ENCODE data around the gene MCF2L.

The MCF2L gene

DNA sequence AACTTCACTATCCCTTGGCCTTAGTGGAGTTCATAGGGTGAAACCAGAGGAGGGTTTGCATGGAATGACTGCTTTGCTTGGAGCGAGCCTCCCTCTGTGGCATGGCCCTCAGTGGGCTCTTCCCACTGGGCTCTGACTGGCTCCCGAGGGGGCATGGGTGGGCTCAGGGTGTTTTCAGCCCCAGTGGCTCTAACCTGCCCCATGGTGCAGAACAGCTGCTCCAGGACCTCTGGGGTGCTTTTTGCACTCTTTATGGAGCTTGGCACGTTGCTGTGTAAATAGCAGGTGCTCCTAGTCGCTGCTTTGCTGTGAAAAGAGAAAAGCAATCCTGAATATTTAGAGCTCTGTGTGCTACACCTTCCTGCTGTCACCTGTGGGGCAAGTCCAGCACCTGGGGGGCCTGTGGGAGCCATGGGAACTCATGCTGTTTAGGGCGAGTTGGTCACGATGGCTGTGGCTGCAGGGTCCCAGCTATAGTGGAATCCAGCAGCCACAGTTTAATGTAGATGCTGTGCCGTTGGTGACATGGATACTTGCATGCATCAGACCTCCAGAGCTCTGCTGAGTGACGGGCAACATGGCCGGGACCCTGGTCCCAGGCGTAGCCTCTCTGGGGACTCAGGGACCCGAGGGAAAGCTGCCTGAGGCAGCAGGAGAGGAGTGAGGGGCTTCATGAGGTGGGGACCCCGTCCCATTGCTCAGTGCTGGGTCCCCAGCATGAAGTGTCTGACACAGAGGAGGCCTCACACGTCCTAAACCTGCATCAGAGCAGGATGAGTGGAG, 14.3 kb upstream of the MCF2L start:
- no peak overlapping the region for H3K4me3 ChIP-seq (ENCODE audit: low read depth, low read length)
- TF ChIP-seq, protein P1, sequence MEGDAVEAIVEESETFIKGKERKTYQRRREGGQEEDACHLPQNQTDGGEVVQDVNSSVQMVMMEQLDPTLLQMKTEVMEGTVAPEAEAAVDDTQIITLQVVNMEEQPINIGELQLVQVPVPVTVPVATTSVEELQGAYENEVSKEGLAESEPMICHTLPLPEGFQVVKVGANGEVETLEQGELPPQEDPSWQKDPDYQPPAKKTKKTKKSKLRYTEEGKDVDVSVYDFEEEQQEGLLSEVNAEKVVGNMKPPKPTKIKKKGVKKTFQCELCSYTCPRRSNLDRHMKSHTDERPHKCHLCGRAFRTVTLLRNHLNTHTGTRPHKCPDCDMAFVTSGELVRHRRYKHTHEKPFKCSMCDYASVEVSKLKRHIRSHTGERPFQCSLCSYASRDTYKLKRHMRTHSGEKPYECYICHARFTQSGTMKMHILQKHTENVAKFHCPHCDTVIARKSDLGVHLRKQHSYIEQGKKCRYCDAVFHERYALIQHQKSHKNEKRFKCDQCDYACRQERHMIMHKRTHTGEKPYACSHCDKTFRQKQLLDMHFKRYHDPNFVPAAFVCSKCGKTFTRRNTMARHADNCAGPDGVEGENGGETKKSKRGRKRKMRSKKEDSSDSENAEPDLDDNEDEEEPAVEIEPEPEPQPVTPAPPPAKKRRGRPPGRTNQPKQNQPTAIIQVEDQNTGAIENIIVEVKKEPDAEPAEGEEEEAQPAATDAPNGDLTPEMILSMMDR (IDR thresholded peaks at IDR 0.05; ENCODE audit: control insufficient read depth, extremely low read depth, insufficient read depth) = no peak
- DNase-seq (ENCODE audit: low read depth) = no peak

DNA sequence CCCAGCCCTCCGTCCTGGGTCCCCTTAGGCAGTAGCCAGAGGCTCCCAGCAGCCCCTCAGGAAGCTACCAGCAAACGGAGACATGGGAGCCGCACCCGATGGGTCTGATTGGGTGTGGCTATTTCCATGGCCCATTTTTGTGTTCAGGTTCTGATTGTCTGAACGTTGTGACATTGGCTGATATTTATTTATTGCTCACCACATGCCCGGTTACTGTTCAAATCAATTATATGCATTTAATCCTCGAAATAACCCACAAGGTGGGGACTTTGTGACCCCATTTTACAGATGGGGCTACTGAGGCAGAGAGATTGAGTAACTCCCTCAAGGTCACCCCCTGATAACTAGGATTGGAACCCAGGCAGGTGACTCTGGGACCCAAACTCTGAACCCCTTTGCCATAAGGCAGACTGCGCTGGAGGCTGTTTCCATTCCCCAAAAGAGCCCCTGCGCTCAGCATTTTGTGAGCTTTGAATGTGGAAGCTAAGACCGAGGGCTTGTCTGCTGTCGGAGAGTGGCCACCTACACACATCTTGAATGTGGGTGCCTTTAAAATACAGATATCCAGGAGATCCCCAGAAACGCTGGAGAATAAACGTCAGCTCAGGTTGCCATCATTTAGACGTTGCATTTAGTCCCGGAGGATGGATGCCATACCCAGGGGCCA, 13.6 kb upstream of the MCF2L start:
- H3K4me3 ChIP-seq (ENCODE audit: low read depth, low read length) = no peak overlapping the region
- TF ChIP-seq, protein P1 (IDR thresholded peaks at IDR 0.05; ENCODE audit: control insufficient read depth, extremely low read depth, insufficient read depth) = no peak
- DNase-seq (ENCODE audit: low read depth) = no peak

DNA sequence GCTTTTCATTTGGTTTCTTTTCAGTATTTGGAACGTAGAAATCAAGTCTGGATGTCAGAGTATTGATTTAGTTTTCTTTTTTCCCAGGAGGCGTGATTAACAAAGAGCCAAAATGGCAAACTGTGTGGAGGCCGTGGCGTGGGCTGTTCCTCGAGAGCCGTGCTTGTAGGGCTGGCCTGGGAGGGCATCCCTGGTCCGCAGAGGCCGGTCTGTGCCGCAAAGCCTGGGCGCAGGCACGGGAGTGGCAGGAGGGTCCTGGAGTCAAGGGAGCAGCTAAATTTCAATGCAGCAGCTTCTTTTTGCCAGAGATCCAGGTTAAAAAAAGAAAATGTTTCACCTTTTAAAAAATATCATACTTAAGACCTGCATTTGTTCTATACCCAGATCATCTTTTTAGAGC, 13.1 kb upstream of the MCF2L start:
- no peak overlapping the region for H3K4me3 ChIP-seq (ENCODE audit: low read depth, low read length)
- TF ChIP-seq, protein P1 (IDR thresholded peaks at IDR 0.05; ENCODE audit: control insufficient read depth, extremely low read depth, insufficient read depth) = no peak
- no peak for DNase-seq (ENCODE audit: low read depth)

DNA sequence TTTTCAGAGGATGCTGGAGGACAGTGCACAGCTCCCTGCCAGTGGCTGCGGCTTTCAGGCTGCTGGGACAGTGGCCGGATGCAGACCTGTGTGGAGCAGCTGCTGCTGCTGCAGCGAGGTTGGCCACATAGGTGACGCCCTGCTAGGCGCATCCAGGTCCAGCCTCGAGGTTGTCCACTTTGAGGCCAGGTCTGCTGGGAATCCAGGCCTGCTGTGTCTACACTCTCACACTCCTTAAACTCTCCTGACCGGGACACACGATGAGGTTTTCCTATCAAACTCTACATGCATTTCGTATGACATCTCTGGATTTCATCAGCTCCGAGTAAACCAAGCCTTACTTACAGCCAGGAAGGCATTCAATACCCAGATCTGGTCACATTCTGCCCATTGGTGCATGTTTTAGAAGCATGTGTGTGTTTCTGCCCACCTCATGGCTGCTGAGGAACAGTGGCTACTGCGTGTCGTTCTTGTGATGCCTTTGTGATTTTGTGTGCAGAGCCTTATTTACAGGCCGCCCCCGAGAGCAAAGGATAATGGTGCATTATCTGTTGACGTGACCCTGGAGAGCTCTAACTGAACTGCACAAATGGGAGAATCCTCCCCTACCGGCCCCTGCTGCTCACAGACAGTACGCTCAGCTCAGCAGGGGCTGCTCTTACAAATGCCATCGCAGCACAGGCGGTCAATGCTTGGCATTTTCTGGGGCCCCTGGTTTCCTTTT, 12.3 kb upstream of the MCF2L start:
- TF ChIP-seq, protein P1 (IDR thresholded peaks at IDR 0.05; ENCODE audit: control insufficient read depth, extremely low read depth, insufficient read depth) = no peak
- no peak overlapping the region for H3K4me3 ChIP-seq (ENCODE audit: low read depth, low read length)
- no peak for DNase-seq (ENCODE audit: low read depth)

DNA sequence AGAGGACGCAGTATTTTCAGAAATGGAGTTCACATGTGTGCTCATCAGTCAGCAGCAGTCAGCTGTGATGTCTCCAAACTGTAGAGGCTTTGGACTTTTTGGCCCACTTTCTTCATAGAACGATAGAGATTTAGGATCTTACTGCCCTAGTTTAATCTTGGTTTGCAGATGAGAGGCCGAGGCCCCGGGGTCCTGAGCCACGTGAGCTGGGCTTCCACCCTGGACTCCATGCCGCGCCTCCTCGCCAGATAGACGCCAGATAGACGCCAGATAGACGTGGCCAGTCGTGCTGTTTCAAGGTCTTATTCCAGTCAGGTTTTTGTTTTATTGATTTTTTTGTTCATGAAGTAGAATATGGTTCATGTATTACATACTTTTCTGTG, 11.7 kb upstream of the MCF2L start:
- DNase-seq (ENCODE audit: low read depth) = no peak
- H3K4me3 ChIP-seq (ENCODE audit: low read depth, low read length) = no peak overlapping the region
- TF ChIP-seq, protein P1 (IDR thresholded peaks at IDR 0.05; ENCODE audit: control insufficient read depth, extremely low read depth, insufficient read depth) = no peak

DNA sequence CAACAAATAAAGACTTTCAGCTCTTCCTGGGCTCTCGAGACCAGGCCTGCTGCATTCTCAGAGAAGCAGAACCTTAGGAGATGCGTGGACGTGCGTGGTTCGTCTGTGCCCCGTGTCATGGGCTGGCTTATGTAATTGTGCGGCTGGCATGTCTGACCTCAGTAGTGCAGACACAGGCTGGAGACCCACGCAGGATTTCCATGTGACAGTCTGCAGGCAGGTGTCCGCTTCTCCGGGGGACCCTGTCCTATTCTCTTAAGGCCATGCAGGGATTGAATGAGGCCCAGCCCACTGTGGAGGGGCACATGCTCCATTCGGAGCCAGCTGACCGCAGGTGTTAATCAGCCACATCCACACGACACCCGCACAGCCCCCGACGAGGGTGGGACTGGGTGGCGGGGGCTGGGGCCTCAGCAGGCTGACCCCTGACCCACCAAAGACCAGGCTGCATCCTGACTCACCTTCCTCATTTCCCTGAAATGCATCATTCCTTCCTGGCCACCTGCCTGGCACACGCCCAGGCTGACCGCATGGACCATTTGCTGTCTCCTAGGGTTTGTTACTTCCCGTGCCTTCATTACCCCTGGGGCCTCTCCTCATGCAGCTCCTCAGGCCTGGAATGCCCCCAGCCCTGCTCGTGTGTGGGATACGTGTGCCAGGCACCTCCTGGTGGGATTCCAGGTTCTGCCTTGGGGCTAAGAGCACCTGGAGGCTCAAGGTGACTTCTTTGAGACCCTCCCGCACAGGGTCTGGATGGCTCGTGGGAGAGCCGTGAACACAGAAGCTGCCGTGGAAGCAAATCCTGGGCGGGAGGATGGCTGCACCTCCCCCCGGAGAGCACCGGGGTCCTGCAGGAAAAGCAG, 10.7 kb upstream of the MCF2L start:
- no peak overlapping the region for H3K4me3 ChIP-seq (ENCODE audit: low read depth, low read length)
- no peak for DNase-seq (ENCODE audit: low read depth)
- TF ChIP-seq, protein P1 (IDR thresholded peaks at IDR 0.05; ENCODE audit: control insufficient read depth, extremely low read depth, insufficient read depth) = no peak
